ENCODE results near the gene ICOS.

Gene ICOS

DNA sequence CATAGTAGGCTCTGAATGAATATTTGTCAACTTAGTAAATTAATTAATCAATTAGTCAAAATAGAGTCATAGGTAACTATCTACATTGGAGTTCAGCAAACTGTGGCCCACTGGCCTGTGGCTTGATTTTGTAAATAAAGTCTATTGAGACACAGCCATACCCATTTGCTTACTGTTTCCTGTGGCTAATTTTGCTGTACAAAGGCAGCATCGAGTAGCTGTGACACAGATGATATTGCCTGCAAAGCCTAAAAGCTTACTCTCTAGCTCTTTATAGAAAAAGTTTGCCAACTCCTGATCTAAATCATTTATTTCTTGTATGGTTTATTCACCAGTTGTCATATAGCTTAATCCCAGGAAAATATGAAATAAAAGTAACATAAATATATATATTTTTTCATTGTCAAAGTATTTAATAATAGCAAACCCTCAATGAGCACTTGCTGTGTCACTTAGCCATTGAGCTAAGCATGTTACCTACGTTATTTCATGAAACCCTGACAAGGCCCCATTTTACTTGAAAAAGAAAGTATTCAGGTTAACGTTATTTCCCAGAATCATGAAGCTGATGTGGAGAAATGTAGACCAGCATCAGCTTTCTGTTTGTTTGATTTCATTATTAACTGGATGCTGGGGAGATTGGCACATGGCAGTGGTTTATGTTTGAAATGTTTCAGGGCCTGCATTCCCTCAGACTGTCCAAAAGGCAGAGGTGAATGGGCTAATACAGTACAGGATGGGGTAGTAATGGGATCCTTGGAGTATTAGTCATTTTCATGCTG, 69.6 kb downstream of the ICOS start:
- TF ChIP-seq, protein P1, sequence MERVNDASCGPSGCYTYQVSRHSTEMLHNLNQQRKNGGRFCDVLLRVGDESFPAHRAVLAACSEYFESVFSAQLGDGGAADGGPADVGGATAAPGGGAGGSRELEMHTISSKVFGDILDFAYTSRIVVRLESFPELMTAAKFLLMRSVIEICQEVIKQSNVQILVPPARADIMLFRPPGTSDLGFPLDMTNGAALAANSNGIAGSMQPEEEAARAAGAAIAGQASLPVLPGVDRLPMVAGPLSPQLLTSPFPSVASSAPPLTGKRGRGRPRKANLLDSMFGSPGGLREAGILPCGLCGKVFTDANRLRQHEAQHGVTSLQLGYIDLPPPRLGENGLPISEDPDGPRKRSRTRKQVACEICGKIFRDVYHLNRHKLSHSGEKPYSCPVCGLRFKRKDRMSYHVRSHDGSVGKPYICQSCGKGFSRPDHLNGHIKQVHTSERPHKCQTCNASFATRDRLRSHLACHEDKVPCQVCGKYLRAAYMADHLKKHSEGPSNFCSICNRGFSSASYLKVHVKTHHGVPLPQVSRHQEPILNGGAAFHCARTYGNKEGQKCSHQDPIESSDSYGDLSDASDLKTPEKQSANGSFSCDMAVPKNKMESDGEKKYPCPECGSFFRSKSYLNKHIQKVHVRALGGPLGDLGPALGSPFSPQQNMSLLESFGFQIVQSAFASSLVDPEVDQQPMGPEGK (CRISPR knock-in tag; IDR thresholded peaks at IDR 0.05; ENCODE audit: borderline replicate concordance): no peak
- no peak for TF ChIP-seq OSR1 (CRISPR knock-in tag; IDR thresholded peaks at IDR 0.05)
- TF ChIP-seq ARNTL (CRISPR knock-in tag; IDR thresholded peaks at IDR 0.05; ENCODE audit: borderline replicate concordance, low read depth): no peak
- no peak for TF ChIP-seq CSDC2 (CRISPR knock-in tag; IDR thresholded peaks at IDR 0.05)
- TF ChIP-seq, protein P2, sequence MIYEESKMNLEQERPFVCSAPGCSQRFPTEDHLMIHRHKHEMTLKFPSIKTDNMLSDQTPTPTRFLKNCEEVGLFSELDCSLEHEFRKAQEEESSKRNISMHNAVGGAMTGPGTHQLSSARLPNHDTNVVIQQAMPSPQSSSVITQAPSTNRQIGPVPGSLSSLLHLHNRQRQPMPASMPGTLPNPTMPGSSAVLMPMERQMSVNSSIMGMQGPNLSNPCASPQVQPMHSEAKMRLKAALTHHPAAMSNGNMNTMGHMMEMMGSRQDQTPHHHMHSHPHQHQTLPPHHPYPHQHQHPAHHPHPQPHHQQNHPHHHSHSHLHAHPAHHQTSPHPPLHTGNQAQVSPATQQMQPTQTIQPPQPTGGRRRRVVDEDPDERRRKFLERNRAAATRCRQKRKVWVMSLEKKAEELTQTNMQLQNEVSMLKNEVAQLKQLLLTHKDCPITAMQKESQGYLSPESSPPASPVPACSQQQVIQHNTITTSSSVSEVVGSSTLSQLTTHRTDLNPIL (CRISPR knock-in tag; IDR thresholded peaks at IDR 0.05; ENCODE audit: low read depth): no peak
- no peak for TF ChIP-seq ZNF8 (CRISPR knock-in tag; IDR thresholded peaks at IDR 0.05)
- TF ChIP-seq TOX (CRISPR knock-in tag; IDR thresholded peaks at IDR 0.05; ENCODE audit: borderline replicate concordance): no peak
- TF ChIP-seq, protein P3, sequence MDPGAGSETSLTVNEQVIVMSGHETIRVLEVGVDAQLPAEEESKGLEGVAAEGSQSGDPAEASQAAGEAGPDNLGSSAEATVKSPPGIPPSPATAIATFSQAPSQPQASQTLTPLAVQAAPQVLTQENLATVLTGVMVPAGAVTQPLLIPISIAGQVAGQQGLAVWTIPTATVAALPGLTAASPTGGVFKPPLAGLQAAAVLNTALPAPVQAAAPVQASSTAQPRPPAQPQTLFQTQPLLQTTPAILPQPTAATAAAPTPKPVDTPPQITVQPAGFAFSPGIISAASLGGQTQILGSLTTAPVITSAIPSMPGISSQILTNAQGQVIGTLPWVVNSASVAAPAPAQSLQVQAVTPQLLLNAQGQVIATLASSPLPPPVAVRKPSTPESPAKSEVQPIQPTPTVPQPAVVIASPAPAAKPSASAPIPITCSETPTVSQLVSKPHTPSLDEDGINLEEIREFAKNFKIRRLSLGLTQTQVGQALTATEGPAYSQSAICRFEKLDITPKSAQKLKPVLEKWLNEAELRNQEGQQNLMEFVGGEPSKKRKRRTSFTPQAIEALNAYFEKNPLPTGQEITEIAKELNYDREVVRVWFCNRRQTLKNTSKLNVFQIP (CRISPR knock-in tag; IDR thresholded peaks at IDR 0.05; ENCODE audit: borderline replicate concordance, low read depth): no peak
- no peak for TF ChIP-seq BACH2 (CRISPR knock-in tag; IDR thresholded peaks at IDR 0.05; ENCODE audit: borderline replicate concordance)
- TF ChIP-seq PPARA (CRISPR knock-in tag; IDR thresholded peaks at IDR 0.05; ENCODE audit: borderline replicate concordance): no peak
- no peak for TF ChIP-seq ESRRG (CRISPR knock-in tag; IDR thresholded peaks at IDR 0.05)
- TF ChIP-seq ZNF565 (CRISPR knock-in tag; conservative IDR thresholded peaks at IDR 0.05; ENCODE audit: low read depth): no peak
- no peak for TF ChIP-seq SNAI2 (CRISPR knock-in tag; IDR thresholded peaks at IDR 0.05)
- no peak for TF ChIP-seq RARB (CRISPR knock-in tag; IDR thresholded peaks at IDR 0.05)
- no peak for TF ChIP-seq GLIS3 (CRISPR knock-in tag; IDR thresholded peaks at IDR 0.05)
- TF ChIP-seq ZFP3 (CRISPR knock-in tag; IDR thresholded peaks at IDR 0.05): no peak
- TF ChIP-seq ISL1 (CRISPR knock-in tag; IDR thresholded peaks at IDR 0.05): no peak
- ATAC-seq: no peak

DNA sequence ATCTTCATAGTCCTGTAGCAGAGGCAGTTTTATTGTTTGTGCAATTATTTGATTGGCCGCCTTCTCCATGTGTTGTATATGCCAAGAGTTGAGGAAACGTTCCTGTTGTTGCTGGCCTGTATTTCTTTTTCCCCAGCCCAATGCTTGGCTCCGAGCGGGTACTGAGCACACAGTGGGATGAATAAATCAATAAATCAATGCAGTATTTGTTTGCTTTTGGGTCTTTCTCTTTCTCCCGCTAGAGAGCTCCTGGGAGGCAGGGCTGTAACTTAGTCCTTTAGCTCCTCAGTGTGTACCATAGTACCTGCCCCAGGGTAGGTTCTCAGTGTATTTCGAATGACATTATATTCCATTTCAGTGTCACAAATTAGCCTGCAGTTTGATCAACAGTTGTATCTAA, 71.8 kb downstream of the ICOS start:
- TF ChIP-seq RARB (CRISPR knock-in tag; IDR thresholded peaks at IDR 0.05) (no peak), ZFP3 (CRISPR knock-in tag; IDR thresholded peaks at IDR 0.05) (no peak), CSDC2 (CRISPR knock-in tag; IDR thresholded peaks at IDR 0.05) (no peak), TOX (CRISPR knock-in tag; IDR thresholded peaks at IDR 0.05; ENCODE audit: borderline replicate concordance) (no peak), ESRRG (CRISPR knock-in tag; IDR thresholded peaks at IDR 0.05) (no peak), ZC3H10 (CRISPR knock-in tag; IDR thresholded peaks at IDR 0.05) (no peak), SNAI2 (CRISPR knock-in tag; IDR thresholded peaks at IDR 0.05) (no peak), TCF4 (CRISPR knock-in tag; IDR thresholded peaks at IDR 0.05; ENCODE audit: borderline replicate concordance) (no peak), ZNF8 (CRISPR knock-in tag; IDR thresholded peaks at IDR 0.05) (no peak), ARNTL (CRISPR knock-in tag; IDR thresholded peaks at IDR 0.05; ENCODE audit: borderline replicate concordance, low read depth) (no peak), GLIS3 (CRISPR knock-in tag; IDR thresholded peaks at IDR 0.05) (no peak), ZNF565 (CRISPR knock-in tag; conservative IDR thresholded peaks at IDR 0.05; ENCODE audit: low read depth) (no peak), ZFP30 (CRISPR knock-in tag; IDR thresholded peaks at IDR 0.05) (no peak), PPARA (CRISPR knock-in tag; IDR thresholded peaks at IDR 0.05; ENCODE audit: borderline replicate concordance) (no peak), ISL1 (CRISPR knock-in tag; IDR thresholded peaks at IDR 0.05) (no peak)
- TF ChIP-seq, protein P4, sequence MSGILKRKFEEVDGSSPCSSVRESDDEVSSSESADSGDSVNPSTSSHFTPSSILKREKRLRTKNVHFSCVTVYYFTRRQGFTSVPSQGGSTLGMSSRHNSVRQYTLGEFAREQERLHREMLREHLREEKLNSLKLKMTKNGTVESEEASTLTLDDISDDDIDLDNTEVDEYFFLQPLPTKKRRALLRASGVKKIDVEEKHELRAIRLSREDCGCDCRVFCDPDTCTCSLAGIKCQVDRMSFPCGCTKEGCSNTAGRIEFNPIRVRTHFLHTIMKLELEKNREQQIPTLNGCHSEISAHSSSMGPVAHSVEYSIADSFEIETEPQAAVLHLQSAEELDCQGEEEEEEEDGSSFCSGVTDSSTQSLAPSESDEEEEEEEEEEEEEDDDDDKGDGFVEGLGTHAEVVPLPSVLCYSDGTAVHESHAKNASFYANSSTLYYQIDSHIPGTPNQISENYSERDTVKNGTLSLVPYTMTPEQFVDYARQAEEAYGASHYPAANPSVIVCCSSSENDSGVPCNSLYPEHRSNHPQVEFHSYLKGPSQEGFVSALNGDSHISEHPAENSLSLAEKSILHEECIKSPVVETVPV (CRISPR knock-in tag; IDR thresholded peaks at IDR 0.05): no peak
- TF ChIP-seq, protein P1 (CRISPR knock-in tag; IDR thresholded peaks at IDR 0.05; ENCODE audit: borderline replicate concordance): no peak
- TF ChIP-seq, protein P5, sequence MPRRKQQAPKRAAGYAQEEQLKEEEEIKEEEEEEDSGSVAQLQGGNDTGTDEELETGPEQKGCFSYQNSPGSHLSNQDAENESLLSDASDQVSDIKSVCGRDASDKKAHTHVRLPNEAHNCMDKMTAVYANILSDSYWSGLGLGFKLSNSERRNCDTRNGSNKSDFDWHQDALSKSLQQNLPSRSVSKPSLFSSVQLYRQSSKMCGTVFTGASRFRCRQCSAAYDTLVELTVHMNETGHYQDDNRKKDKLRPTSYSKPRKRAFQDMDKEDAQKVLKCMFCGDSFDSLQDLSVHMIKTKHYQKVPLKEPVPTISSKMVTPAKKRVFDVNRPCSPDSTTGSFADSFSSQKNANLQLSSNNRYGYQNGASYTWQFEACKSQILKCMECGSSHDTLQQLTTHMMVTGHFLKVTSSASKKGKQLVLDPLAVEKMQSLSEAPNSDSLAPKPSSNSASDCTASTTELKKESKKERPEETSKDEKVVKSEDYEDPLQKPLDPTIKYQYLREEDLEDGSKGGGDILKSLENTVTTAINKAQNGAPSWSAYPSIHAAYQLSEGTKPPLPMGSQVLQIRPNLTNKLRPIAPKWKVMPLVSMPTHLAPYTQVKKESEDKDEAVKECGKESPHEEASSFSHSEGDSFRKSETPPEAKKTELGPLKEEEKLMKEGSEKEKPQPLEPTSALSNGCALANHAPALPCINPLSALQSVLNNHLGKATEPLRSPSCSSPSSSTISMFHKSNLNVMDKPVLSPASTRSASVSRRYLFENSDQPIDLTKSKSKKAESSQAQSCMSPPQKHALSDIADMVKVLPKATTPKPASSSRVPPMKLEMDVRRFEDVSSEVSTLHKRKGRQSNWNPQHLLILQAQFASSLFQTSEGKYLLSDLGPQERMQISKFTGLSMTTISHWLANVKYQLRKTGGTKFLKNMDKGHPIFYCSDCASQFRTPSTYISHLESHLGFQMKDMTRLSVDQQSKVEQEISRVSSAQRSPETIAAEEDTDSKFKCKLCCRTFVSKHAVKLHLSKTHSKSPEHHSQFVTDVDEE (CRISPR knock-in tag; IDR thresholded peaks at IDR 0.05): no peak
- TF ChIP-seq, protein P2 (CRISPR knock-in tag; IDR thresholded peaks at IDR 0.05; ENCODE audit: low read depth): no peak
- no peak for ATAC-seq

Measured in SK-N-SH treated with all-trans-retinoic acid at 6 μM for 48 hours (cell line).